SK-N-MC (cell line): ENCODE measurements around the gene UMOD.

Experiments used
- EZH2 ChIP-seq: fragments of 200-600 bp; sonication (generic); IDR thresholded peaks from one replicate; pipeline ENCODE4 v1.6.1; 2017; ENCODE audit warnings: antibody characterized with exemption
- POLR2AphosphoS5 ChIP-seq: IDR thresholded peaks from 2 replicates; pipeline ENCODE4 v1.6.1; 2012; ENCODE audit warnings: mild to moderate bottlenecking, low read depth, low read length, borderline replicate concordance

- TF ChIP-seq EZH2 (no peak), POLR2AphosphoS5 (no peak)
These were observed 54.1 kb downstream of the UMOD start for GRCh38 chr16:20298452-20298851.
